LNCaP clone FGC (cell line): Measurements from ENCODE around the gene NUDT4.
"Not testable (repeated sequence)": the region's sequence is repeated elsewhere in the genome, so short reads cannot be mapped to it uniquely, and the experiment has no call there.

Source experiments
- DNase-seq: peaks from one replicate; pipeline ENCODE4 v3.0.0-alpha.2; 2011; ENCODE audit warnings: low read depth
- H3K4me3 ChIP-seq: 2 replicates; pipeline ENCODE4 v1.5.1; 2011; ENCODE audit warnings: mild to moderate bottlenecking, low read depth, low read length, control low read depth
- CTCF ChIP-seq: IDR thresholded peaks from 2 replicates; pipeline ENCODE4 v1.5.1; 2012; ENCODE audit warnings: mild to moderate bottlenecking; ENCODE audit not compliant: control insufficient read depth, insufficient read depth; ENCODE audit errors: extremely low read depth

Gene NUDT4

DNA sequence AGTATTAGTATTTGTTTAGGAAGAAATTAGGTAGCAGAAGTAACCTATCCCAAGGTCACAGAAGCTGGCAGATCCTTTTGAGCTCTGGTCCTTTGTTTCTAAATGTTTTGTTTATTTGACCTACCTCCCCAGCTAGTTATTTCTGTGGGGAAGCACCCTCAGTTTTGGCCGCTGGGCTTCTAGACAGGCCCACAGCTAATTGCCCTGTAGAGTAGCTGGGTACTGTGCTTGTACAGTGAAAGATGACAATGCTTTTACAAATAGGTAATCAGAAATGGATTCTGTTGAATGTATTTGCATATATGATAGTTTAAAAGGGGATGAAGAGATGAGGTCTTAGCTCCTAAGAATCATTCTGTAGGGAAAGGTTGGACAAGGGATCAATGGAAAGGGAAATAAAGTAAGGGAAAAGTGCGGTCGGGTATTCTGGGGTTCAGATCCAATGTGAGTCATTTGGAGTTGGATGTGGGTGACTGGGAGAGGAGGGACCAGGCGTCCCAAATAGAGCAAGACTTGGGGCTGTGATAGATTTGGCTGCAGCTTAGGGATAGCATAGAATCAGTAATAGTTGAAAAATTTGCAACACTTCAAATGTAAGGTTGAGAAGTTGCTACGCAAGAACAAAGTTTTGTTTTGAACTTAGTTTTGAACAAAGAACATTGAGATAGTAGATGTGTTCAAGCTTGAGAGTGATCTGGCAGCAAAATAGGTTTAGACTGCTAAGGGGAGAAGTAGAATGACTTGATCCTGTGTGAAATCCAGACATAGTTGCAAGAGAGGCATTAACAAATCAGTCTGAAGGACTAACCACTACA is 3.6 kb downstream of the NUDT4 start:
- peak overlapping the region; percentile 85 for H3K4me3 ChIP-seq
- no peak for DNase-seq
- no peak for TF ChIP-seq CTCF

DNA sequence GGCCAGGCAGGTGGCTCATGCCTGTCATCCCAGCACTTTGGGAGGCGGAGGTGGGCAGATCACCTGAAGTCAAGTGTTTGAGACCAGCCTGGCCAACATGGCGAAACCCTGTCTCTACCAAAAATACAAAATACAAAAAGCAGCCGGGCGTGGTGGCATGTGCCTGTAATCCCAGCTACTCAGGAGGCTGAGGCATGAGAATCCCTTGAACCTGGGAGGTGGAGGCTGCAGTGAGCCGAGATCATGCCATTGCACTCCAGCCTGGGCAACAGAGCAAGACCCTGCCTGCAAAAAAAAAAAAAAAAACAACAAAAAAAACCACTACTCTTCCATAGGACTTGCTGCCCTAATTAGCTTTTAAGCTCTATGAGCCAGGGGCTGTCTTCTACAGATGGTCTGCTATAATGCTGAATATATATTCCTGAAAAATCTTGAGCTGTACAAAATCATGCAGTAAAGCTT is 4.3 kb downstream of the NUDT4 start:
- DNase-seq, result not testable (repeated sequence)
- H3K4me3 ChIP-seq, result peak overlapping the region; percentile 85; the same call in 1 of the 2 replicates

GRCh38 chr12:93387780-93388179 is 10.1 kb downstream of the NUDT4 start:
- no peak for DNase-seq
- H3K4me3 ChIP-seq, result no peak overlapping the region
- TF ChIP-seq CTCF, result no peak

DNA sequence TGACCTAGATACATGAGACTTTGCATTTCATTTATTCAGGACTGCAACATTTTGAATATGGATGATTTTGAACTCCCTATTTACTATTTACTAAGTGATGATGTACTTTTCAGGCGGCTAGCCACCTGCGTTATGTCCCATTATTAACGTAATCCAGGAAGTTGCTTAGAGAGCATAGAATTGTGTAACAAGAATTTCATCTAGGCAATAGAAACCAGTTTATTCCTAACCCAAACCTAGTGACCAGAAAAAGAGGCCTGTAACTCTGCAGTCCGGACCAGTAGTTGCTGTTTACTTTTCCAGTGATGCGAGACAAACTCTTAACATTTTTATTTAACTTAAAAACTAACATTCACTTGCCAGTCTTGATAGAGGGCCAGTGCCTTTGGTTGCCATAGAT is 12.3 kb downstream of the NUDT4 start:
- DNase-seq, result no peak
- H3K4me3 ChIP-seq, result peak overlapping the region; percentile 2; the same call in 1 of the 2 replicates
- no peak for TF ChIP-seq CTCF

GRCh38 chr12:93390549-93391297 is 13.0 kb downstream of the NUDT4 start:
- no peak for TF ChIP-seq CTCF
- DNase-seq, result no peak
- H3K4me3 ChIP-seq, result peak overlapping the region; percentile 2; the same call in 1 of the 2 replicates

DNA sequence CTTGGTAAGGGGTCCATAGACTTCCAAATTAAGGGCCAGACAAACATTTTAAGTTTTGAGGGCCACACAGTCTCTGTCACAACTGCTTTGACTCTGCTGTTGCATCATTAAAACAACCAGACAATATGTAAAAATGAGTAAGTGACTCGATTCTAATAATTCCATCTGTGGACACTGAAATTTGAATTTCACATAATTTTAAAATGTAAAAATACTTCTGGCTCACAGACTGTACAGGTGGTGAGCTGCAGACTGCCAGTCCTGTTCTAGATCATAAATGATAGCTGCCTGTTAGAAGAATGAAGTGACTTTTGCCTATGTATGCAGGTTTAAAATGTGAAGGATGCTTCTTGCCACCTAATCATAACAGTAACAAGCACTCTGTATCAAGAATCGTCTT is 15.7 kb downstream of the NUDT4 start:
- DNase-seq, result no peak
- no peak for TF ChIP-seq CTCF

DNA sequence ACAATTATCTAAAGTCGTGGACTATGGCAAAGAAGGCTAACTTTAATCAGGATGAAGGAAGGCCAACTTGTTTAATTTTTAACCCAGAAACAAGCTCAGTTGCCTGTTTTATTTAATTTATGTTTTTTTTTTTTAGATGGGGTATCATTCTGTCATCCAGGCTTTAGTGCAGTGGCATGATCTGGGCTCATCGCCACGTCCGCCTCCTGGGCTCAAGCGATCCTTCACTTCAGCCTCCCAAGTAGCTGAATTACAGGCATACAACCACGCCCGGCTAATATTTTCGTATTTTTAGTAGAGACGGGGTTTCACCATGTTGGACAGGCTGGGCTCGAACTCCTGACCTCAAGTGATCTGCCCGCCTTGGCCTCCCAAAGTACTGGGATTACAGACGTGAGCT is 19.7 kb downstream of the NUDT4 start:
- no peak overlapping the region for H3K4me3 ChIP-seq
- TF ChIP-seq CTCF, result no peak
- DNase-seq, result no peak

More for the DNA sequence above, 15.7 kb downstream of the NUDT4 start:
- H3K4me3 ChIP-seq, result no peak overlapping the region

- not testable (repeated sequence) for H3K4me3 ChIP-seq, DNase-seq
These were observed 21.6 kb downstream of the NUDT4 start for GRCh38 chr12:93399183-93399863.
